ENCODE results near the gene MRPL36.
"Not testable (repeated sequence)": the region's sequence is repeated elsewhere in the genome, so short reads cannot be mapped to it uniquely, and the experiment has no call there.

MRPL36 gene

DNA sequence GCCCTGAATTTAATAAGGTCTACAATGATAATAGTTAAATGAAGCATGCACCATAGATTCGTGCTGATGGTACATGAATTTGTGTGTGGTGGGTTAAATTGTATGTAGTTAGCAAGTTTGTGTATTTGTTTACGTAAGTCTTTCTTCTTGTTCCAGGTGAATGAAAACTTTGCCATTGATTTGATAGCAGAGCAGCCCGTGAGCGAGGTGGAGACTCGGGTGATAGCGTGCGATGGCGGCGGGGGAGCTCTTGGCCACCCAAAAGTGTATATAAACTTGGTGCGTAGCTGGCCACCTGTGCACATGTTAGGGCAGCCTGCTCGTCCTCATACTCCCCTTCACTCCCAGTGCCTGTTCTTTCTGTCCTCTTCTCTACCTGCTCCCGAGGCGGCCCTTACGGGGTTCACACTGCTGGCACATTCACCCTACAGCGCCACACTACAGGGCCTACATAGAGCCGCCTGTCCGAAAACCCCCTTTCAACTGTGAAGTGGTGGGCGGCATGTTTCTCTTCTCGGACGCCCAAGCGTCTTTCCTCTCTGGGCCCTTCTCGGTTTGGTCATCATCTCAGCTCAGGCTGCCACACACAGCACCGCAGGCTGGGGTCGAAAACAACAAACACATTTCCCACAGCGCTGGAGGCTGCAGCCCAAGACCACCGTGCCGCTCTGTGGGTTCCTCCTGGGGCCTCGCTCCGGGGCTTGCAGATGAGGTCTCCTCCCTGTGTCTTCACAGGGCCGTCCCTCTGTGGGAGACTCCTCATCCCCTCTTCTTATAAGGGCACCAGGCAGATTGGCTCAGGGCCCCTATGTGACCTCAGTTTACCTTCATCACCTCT, 14.8 kb upstream of the MRPL36 start:
- no peak for DNase-seq

DNA sequence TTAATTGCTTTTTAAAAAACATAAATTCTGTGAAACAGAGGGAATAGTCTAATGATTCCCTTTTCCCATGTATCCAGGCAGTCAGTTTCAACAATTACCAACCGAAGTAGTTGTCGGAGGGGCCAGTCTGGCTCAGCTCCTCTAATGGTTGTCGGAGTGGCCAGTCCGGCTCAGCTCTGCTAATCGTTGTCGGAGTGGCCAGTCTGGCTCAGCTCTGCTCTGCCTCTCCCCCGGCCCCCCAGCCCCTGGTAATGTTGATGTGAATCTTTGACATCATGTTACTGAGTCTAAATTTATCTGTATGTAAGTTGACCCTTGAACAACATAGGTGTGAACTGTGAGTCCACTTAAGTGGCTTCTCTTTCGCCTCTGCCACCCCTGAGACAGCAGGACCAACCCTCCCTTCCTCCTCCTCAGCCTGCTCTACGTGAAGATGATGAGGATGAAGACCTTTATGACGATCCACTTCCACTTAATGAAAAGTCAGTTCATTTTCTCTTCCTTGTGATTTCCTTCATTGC, 11.0 kb upstream of the MRPL36 start:
- no peak for DNase-seq

DNA sequence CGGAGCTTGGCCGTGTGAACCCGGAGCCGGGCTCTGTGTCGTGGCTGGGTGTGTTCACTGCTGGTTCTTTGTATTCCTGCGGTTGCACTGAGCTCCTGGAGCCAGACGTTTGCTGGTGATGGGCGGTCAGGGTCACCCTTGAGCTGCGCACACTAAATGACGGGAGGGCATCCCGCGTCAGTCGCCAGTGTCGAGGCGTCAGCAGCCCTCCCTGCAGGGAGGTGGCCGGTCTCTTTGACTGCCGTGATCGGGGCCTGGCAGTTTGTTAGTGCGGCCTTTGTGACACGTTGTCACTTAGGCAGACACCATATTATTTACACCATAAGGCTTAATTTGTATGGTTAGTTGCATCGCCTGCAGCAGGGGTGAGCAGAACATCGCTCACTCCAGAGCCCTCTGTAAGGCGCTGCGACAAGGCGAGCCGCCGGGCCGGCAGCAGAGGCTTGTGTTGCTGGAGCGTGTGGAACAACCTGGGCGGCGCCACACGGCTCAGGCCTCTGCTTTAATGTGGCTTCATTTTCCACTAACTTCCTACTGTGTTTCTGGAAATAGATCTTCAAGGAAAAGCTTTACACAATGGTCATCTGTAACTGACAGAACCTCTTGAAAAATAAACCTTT, 9.9 kb upstream of the MRPL36 start:
- DNase-seq: no peak

DNA sequence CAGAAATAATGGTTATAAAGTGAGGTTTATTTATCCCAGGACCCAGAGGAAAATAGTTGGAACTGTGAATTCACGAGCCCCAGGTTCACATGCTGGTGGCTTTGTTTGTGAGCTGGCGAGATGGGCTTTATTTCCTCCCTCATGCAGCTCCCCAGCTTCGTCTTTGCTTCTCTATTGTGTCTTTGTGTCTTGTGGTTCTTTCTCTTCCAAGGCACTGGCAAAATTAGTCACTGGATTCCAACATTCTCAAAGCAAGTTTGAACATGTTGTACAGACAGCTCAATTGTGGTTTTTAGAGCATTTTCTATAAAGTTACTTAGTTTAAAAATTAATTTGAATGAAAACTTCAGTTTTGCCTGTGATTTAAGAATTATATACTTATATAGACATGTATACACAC, 8.8 kb upstream of the MRPL36 start:
- no peak for DNase-seq

DNA sequence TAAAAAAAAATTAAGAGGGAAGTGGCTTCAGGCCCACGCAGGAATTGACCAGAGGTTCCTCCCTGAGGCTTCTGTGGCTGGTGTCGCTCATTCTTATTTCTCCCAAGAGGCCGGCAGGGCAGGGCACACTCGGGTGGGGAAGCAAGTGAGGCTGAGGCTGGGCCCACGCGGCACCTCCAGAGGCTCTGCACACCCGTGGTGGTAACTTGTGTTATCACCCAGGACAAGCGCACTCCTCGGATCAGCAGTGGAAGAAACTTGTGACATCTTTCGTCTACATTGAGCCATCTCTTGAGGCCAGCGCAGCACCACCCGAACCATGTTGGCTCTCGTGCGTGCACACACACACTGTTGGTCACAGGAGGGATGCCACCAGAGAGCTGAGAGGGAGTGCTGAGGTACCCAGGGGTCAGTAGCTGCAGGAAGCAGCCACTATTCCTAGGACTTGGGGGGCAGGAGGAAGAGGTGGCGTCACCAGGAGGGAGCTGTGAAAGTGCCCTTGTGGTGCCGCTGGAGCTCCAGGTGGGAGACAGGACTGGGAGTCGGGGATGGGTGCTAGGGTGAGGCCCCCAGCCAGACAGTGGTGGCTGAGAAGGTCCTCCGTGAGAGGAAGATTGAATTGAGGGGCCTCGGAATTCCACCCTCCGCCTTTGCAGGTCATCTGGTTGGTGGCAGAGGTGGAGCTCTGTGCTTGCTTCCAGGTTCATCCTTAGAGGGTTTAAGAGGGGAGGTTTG, 8.0 kb upstream of the MRPL36 start:
- no peak for DNase-seq

DNA sequence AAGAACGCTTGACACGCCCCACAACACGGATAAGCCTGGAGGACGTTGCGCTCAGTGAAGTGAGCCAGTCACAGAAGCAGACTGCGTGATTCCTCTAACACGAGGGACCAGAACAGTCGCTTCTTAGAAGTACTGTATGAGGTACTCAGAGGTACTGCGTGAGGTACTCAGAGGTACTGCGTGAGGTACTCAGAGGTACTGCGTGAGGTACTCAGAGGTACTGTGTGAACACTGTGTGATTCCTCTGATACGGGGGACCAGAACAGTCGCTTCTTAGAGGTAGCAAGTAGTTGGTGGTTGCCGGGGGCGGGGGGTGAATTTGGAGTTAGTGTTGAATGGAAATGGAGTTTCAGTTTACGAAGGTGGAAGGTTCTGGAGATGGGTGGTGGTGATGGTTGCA, 7.3 kb upstream of the MRPL36 start:
- no peak for DNase-seq

DNA sequence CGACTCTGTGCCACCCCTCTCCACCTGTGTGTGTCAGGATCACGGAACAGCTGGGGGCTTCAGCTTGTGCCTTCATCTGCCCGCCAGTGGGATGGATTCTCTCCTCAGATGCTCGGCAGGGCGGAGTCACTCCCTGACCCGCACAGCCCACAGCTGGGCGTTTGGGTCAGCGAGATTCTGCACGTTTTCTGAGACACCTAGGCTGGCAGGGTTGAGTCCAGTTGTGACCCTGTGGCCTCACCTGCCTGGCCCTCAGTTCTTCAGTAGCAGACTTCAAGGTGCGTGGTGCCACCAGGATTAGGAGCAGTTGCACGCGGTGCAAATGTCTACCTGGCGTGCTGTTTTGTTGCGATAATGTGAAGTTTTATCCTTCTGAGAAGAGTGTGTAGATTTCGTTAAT, 6.6 kb upstream of the MRPL36 start:
- DNase-seq: no peak

DNA sequence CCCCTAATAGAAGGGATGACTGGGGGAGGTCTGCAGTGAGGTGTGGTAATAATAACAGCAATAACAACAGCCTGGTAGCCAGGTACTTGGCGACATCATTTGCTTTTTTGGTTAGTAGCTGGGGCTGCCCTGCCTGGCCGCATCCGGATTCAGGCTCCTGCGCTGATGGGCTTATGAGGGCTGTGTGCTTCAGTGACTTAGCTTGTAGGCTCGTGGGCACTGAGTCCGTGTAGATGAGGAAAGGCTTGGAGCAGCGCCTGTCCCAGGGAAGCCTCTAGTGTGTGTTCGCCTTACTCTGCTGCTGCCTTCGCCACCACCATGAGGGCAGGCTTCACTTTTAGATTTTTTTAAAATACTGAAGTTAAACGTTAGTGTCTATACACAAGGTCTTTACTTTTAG, 6.1 kb upstream of the MRPL36 start:
- DNase-seq: no peak

DNA sequence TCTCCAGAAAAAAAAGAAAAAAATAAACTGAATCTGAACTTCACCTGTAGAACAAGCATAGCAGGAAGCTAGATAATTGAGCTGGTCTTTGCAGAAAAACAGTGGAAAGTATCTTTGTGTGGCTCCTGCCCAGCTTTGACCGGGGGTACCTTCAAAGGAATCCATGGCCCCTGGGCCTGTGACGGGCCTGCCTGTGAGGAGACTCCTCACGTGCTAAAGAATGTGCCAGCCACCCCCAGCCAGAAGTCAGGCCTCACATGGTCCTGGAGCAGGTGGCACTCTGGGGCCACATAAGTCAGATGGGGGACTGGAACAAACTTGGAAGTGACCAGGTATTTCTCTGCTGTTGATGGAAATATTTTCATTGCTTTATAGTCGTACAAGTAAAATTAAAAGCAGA, 5.7 kb upstream of the MRPL36 start:
- DNase-seq: no peak

DNA sequence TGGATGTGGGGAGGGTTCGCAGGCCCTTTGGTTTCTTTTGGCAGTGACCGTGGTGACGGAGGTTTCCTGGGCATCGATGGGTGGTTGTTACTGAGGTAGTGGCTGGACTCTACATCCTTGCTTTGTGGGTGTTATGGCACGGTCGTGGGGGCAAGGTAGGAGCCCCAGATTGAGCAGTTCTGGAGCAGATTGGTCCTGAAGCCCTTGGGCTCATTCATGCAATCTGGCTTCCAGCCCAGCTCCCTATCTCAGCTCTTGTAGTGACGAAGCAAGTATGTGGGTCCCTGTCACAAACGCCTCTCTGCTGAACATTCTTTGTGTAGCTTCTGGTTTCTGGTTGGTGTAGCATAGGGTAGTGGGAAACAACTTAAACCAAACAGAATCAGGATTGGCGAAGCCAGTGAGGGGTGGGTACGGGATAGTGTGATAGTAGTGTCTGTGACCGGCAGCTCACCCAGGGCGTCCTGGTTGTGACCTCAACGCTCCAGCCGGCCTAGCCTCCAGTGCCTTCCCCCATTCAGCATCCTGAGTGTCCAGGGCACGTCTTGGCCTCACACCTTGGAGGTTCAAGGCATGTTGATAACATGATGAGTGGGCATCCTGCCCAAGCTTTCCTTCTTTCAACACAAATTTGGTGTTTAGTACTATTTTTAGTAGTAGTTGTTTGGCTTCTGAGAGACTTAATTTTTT, 4.5 kb upstream of the MRPL36 start:
- no peak for DNase-seq

DNA sequence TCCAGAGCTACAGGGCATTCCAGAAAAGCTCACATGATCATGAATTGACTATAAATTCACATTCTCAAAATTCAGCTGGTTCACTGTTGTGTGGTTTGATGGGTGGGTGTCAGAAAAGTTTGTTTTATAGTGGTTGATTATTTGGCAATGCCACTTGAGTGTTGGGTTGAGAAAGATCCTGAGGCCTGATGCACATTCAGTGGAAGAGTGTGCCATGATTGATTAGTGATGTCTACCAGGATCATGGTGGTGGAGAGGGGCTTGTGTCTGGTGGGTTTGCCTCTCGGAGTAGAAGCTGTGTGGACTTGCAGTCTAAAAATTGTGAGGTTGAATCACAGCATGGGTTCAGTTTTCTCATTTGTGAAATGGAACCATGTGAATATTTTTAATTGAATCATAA, 3.6 kb upstream of the MRPL36 start:
- no peak for DNase-seq

DNA sequence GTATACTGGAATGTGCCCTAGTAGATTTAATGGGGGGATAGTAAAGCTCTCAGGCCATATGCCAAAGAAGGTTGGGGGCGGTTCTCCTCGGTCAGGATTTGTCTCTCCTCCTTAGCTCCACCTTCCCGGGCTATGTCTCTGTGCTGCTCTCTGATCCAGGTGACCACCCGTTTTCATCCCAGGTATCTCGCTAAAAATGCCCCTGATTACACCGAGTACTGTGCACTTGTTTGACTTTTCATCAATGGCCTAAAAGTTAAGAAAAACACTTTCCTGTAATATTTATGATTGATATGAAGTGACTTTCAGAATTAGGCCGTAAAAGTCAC, 2.3 kb upstream of the MRPL36 start:
- DNase-seq: no peak

DNA sequence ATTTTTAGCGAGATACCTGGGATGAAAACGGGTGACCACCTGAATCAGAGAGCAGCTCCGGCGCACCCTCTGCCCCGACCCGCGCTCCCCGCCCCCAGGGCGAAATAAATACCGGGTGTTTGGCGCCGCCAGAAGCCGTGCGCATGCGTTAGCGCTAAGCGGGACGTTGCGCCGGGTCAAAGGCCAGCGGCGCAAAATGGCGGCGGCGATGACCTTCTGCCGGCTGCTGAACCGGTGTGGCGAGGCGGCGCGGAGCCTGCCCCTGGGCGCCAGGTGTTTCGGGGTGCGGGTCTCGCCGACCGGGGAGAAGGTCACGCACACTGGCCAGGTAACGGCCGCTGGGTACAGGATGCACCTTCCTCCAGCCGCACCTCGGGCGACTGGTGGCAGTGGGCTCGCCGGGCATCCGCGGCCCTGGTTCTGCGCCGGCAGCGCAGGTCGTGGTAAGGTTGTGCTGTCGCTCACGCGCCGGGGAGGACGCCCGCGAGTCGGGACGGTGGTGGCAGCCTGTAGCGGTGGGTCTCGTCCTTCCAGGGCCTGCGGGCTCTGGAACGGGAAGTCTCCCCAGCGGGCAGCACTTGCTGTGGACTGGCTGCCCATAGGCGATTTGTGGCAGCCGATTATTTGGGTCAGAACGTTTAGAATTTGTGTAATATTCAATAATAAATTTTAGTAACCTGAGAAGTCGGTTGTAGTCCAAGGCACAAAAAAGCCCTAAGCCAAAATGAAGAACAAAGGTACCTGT, 1.8 kb upstream of the MRPL36 start, which contains the start of gene NDUFS6:
TSS of gene NDUFS6 (plus strand) at position 186 of the 745 bp plus-strand sequence. CDS start at position 197, 11 bp downstream.
- DNase-seq: peak; percentile 72

DNA sequence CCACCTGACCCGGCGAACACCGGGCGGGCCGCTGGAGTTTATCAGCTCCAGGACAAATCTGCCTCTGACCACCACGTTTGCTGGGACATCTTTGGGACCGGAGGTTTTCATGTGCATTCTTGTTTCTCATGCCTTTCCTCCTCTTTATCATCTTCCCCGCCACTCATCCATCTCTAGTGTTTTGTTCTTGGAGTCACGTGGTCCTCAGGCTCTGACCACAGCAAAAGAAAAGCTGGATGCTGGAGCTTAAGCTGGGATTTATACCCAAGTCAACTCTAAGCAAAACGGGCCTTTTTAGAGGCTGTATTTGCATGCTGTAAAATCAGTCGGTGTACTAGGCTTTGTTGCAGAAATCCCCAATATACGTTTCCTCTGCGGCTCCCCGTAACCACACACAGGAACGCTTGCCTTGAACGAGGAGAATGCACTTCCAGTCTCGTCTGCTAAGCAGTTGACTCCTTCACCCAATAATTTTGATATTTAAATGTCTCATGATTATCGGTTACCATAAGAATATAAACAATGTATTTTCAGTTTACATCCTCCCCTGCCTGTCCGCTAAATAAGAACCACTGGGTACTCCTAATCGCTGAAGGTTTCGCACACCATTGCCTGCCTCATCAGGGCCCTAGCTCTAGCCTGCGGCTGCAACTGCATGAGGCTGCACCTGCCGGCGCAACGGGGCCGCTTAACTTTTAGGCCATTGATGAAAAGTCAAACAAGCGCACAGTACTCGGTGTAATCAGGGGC, 1.0 kb upstream of the MRPL36 start:
- DNase-seq: peak; percentile 75

DNA sequence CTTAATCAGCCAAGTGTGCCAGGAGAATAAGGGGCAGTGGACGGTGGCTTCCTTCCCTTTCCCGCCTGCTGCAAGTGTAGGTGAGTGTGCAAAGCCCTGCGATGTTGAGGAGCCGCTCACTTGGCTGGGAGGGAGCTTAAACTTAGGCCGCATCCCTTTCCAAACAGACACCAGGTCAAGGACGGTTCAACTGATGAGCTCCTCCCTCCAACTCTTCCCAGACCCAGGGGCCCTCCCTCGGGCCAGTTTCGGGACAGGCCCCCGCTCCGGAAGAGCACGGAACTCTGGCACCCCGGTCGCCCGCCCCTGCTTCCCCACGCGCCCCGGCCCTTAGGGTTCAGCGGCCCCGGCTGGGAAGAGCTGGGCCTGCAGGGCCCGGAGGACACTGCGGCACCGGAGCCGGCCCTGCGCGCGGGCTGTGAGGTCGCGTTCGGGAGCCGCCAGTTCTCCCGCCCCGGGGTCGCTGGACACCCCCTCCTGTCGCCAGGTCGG, 481 bp downstream of the MRPL36 start:
- DNase-seq: no peak

DNA sequence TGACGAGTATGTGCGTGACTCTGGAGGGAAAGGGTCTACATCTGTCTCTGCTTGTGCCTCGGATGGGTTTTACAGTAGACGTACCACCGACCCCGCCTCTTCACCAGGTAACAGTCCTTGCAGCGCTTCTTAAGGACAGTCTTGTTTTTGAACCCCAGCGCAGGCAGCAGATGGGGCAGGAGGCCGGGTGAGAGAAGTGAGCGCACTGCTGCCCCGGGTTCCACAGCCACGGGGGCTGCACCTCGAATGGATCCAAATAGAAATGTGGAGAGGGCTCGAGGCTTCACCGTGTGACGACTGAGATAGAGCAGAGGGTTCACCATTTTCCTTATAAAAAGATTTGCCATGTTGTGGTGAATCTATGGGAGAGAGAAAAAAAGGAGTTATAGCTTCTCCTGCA, 1.0 kb downstream of the MRPL36 start:
- not testable (repeated sequence) for DNase-seq

DNA sequence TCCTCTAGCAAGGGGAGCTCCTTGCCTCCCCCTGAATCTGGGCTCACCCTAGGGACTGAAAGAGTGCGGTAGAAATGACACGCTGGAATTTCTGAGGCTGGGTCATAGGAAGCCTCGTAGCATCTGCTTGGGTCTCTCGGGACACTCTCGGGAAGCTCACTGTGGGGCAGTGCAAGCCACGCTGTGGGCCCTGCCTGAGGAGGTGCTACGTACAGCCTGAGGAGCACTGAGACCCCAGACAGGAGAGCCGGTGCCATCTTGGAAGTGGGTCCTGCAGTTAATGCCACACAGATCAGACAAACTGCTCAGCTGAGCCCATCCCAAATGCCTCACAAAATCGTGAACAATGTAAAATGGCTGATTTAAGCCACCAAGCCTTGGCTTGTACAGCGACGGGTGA, 1.8 kb downstream of the MRPL36 start:
- no peak for DNase-seq

DNA sequence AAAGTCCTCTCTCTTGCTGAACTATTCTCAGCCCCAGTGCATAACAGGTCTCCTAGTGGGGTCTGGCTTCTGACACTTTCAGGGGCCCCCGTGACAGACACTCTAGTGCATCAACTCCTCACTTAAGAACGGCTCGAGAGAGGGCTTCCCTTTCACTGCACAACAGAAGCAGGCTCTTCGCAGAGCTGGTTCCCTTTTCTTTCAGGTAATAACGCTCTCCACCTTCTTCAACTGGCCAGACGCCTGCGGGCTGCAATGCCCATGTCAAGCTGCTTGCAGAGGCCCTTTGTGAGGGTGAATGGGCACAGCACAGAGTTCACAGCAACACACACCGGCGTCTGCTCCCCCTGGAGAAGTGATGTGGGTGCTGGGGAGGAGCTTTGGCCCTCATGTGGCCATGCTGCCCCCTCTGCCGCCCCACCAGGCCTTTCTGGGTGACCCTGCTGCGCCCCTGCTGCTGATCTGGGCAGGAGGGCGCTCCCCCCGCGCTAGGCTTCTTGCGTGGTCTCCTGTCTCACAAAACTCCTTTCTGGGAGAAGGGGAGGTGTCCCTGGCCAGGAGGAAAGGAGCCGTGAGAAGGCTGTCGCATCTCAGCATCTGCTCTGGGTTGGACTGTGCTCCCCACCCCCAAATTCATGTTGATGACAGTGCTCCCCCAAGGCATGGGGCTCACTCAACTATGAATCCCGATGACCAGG, 2.4 kb downstream of the MRPL36 start:
- DNase-seq: no peak

DNA sequence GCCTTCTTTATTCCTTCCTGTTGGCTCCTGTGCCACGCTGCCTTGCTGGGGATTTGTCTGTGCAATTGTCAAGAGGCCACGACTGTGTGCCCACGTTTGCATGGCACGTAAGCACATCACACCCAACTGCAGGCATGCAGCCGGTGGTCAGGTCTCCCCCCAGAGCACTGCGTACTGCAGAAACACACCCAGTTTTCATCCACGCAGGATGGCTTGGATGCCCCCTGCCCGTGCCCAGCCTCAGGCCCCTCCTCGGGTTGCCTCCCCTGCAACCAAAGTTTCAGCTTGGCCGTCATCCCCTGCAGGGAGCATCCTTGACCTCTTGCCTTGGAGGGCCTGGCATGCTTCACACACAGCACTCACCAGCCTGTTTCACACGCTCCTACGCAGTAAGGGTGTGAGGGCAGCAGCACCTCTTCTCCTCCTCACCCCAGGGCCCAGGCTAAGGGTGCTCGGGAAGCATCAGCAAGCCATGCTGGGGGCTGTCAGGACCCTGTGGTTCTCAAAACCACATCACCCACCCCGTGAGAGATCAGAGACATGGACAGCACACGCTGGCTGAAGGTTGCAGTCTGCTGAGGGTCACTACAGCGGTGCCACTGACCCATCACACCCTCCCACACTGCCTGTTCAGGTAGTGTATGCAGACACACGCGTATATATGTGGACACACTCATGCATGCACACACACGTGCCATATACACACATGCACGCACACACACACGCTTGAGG, 3.1 kb downstream of the MRPL36 start:
- DNase-seq: no peak

DNA sequence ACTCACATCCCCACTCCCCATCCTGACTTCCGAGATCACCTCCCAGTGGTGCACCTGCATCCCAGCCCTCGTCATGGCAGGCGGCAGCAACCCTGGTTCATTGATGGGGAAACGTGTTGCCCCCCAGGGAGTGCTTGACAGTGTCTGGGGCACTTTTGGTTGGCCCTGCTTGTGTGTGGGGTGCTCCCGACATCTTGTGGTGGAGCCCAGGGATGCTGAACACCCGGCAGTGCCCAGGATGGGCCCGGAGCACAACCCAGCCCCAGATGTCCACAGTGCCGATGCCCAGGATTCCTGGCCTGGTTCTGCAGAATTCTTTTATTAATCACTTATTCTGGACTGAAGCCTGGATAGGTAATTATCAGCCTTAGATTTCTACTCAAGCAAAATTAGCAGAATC, 3.7 kb downstream of the MRPL36 start:
- DNase-seq: no peak
